ENCODE results near the gene VANGL1. TPM values are rescaled to one million over a fixed set of nuclear protein-coding genes. Genes with fewer than 3 reads are reported as not detected.

The VANGL1 gene
- total RNA-seq, 1 experiment from 2014 or later = 32.4 TPM

DNA sequence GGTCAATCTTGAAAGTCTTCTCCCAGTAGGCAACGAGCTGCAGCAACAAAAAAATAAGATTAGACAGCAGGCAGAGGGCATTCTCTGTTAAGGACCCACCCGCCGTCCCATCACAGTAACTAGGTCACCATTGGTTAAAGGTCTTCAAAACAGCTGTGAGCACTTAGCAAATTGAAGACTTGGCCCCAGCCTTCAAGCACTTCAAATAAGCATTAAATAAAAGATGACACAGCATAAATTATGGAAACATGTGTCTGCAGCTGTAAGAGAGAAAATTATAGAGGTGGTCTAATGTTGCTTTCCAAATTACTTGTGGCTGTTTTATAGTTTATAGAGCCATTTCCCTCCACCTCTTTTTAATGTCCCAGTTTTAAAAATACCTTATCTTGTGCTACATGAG, 61.2 kb downstream of the VANGL1 start:
- no peak for DNase-seq (ENCODE audit: low read depth)

DNA sequence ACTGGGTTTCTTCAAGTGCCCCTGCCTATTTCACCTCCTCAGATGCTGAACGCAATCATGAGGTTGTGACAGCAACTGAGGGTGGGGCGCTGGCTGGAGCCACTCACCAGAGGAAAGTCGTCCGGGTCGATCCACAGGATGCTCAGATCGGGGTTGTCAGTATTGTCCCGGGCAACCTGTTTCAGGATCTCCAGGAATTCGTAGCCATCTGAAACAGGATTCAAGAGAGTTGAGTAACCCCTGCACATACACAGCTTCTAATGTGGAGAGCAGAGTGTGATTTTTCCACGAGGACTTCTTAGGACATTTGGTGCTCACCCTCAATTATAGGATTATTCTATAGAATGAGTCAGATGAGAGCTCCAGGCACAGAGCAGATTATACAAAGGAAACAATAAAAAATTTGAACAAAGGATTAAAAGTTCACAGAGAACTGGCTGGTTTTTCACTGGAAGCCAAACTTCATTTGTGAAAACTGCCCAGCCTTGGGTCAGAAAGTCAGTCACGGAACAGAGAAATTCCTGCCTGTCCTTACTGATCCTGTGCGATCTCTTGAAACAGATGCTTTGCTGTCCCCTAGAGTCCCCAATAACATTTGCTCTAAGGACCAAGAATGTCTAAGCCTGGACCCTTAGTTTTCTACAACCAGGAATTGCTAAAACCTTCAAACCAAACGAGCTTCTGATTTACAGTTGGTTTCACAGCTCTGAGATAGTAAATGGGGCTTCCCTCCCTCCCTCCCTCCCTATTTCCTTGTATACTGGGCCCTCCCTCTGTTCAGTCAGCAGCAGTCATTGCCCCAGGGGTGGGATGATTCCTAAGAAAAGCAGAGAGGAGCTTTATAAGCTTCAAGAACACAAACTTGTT, 63.5 kb downstream of the VANGL1 start:
- no peak for DNase-seq (ENCODE audit: low read depth)

DNA sequence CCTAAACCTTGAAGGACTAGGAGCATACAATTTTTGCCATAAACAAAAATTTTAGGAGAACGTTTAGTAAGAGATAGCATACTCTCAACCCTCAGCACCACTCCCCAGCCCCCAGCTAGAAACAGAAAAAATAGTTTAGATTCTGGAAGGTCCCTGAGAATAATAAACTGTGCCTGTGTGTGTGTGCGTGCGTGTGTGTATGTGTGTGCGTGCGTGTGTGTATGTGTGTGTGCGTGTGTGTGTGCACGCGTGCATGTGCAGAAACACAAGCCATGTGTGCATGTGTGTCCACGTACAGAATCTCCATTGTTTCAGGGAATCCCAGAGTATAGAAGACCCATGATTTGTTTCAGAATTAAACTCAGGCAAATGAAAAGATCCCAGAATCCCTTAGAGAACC, 64.2 kb downstream of the VANGL1 start:
- DNase-seq (ENCODE audit: low read depth) = no peak

DNA sequence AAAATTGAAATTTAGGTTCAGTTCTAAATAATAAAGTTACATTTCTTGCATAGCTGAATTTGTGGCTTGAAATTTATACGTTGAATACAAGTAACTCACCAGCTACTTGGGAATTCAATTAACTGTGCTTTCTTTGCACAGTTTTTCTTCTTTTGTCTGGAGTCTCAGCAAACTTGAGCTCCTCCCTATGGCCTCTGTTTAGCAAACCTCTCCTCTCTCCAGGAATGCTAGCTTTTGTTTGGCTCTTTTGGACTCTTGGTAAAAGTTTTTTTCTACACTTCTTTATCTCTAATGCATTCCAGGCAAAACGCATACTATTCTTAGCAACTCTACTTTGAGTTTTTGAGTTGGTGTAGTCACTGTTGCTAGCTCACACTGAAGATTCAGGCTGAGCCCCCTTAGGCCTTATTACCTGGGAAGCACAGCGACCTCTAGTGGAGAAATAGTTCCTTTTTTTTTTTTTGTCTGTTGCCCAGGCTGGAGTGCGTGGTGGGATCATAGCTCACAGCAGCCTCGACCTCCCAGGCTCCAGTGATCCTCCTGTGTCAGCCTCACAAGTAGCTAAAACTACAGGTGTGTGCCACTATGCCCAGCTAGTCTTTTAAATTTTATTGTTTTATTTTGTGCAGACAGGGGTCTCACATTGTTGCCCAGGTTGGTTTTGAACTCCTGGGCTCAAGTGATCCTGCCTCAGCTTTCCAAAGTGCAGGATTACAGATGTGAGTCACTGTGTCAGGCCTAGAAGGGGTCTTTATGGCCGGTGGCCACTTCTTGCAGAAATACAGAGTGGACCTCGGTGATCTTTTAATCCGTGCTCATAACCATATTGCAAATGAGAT, 65.0 kb downstream of the VANGL1 start:
- peak; percentile 38 for DNase-seq (ENCODE audit: low read depth)

DNA sequence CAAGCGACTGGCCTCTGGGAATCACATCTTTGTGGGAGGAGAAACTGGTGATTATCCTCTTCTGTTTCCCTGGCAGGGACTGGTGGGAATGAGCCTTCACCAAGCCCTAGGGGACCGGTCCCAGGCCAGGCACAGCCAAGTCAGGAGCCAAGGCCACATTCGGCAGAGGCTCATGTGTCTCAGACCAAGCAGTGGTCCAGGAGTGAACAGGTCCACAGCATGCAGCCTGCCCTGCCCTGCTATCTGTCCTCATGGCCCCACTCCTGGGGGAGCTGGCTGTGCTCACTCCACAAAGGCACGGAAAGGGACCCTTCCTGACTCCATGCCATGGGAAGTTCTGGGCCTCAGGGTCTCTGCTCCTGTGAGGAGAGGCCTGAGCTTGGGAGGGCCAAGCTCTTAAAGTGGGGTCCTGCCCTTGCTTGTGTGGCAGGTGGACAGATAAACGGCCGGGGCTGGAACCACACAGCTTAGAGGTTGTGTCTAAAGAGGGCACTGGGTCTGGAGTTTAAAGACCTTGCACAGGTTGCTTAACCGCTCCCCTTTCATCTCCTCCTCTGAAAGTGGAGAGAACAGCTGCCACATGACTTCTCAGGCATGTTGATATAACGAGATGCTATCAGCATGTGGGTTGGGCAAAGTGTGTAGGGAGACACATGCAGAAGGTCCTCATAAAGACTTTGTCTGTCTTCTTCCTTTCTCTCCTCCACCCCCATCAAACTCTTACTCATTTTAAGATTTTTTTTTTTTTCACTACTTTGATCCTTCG, 69.3 kb downstream of the VANGL1 start:
- DNase-seq (ENCODE audit: low read depth) = no peak

DNA sequence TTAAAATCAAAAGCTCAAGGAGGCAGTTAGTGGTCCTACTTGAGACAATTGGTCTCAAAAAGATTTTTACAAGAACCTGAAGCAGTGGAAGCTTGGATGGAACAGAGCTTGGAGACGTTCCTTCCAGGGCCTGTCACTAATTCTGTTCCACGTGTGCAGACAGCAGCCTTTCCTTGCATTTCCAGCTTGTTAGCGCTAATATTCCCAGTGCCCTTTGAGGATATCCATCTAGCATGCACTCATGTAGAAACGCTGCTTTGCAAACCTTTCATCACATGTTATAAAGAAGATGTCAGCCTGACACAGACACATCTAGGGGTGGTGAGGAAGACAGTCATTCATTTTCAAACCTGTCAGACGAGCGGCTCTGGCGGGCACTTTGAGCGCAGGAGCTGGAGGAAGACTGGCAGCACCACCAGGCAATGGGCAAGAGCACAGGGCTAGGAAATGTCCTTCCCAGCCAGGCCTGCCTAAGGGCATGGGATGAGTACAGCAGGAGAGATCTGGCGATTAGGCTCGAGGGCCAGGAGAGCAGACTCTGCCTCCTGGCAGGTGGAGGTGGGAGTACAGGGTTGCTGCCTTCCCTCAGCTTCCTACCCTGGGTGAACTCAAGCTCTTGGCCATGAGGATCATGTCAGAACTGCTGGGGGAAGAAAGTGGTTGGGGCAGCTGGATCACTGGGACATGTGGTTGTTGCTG, 71.3 kb downstream of the VANGL1 start:
- DNase-seq (ENCODE audit: low read depth) = no peak

DNA sequence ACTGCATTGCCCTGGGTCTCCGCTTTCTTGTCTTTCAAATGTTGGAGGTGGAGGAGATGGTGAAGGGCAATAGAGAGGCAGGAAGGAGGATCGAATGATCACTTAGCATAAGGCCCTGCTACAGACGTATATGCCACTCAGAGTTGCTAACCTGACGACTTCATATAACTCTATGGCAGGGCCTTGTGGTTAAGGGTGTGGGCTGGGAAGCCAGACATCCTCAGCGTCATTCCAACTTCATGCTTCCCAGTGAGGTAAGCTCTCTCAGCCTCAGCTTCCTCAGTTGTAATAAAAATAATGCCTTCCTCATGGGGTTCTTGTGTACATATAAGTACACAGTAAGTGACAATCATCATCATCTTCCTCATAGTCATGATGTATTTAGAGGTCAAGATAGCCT, 72.1 kb downstream of the VANGL1 start:
- DNase-seq (ENCODE audit: low read depth) = peak; percentile 18

DNA sequence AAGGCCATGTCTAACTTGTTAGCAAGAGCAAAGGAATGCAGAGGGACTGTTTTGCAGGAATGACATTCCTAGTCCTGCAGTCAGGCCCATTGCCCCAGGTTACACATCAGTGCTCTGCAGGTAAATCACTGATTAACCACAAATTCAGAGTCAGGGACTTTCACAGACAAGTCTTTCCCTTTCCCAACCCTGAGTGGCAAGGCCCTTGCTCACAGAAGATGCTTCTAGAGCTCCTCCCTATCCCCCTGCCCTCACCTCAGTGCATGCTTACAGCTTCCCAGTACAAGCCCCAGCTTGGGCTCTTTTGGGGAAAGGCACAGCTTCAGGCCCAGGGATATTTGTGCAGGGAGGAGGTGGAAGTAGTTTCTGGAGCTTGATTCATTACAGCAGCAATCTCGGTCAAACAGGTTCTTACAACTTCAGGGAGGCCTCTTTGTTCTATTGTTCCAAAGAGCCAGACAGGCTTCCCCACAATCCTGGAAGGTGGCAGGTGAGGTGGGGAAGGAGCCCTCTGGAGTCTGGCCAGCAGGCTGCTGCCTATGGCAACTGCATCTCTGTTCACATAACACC, 72.9 kb downstream of the VANGL1 start:
- DNase-seq (ENCODE audit: low read depth) = no peak

DNA sequence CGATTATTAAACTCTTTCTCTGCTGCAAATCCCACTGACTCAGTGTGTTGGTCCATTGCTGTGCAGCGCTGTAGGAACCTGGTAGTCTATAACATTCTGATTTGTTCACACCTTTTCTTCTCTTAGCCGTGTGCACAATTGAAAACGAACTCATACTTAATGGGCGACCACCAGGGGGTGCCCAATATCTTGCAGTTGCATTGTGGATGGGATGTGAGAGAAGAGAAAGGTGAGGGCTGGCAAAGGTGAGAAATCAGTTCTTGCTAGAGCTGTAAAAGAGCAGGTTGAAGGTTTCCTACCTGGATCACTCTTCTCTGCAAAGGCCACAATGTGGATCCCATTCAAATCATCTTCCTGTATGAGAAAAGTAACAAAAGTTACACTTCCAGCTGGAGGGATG, 75.8 kb downstream of the VANGL1 start:
- peak; percentile 34 for DNase-seq (ENCODE audit: low read depth)

DNA sequence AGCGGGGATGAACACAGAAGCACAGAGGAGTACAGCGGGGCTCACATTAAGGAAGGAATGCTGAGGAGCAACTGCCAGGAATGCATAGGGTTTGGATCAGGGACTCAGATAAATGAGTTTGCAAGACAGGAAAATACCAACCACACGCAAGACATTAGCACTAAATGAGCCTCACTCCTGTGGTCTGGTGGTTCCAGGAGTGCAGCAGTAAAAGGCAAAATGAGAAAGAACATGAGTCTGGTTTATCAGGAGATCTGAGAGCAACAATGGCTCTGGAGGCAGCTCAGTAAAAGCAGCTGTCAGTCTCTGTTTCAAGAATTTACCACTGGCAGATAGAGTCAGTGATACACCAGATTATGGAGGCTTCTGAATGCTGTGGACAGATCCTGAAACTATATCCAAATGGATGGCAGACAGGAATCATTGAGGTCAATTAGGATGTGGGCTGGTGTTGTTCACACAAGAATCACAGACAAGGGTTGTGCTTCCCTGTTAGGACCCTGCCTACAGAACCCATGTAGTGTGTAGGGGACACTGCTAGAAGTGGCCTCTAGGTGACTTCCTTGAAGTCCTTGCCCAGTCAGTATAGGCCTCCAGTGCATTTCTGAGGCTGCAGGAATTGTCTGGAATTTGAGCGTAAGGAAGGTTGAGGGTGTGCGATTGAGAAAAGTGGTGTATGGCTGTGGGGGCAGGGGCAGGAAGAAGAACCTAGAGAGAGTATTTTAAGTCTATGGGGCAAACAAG, 76.4 kb downstream of the VANGL1 start:
- no peak for DNase-seq (ENCODE audit: low read depth)

DNA sequence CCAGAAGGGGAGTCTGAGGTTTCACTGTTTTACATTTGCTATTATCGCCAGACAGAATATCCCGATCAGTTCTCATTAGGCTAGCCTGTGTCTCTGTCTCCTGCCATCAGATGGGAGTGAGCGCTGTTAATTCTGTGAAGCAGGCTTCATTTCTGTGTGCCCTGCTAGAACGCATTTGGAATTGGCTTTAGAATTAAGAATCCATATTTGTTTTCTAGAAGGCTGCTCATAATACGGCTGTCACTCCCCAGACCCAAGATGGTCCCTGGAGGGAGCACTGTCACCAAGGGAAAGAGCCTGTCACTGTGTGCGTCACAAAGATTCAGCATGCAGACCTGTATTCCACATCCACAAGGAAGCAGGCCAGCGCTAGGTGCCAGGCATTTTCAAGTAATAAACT, 77.5 kb downstream of the VANGL1 start:
- no peak for DNase-seq (ENCODE audit: low read depth)

DNA sequence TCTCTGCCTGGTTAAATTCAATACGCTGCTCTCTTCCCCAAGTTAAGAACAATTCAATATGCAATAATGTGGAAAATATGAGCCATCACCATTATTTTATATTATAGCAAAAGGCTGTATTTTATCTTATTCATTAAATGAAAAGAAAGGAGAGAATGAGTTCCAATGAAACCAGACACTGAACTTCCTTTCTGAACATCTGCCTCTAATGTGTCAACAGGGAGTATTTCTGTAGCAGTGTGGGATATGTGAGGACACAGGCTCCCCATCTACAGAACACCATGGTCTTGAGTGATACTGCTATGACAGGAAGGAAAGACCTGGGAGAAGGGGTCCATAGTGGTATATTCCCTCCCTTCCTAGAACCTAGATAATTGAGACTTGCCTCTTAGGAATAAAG, 80.5 kb downstream of the VANGL1 start:
- DNase-seq (ENCODE audit: low read depth) = no peak

DNA sequence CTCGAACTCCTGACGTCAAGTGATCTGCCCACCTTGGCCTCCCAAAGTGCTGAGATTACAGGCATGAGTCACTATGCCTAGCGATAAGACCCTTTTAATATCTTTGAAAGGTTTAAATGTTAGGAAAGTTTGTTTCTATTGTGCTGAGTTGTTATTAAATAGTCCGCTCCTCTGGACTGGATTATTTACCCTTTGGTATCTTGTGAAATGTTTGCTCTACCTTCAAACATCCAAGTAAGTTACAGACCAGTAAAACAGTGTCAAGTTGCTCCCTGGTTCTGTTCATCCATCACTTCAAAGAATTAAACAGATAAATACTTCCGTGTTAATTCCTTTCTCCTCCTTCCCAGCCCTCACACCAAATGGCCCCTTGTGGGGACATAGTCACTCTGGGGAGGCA, 82.0 kb downstream of the VANGL1 start:
- DNase-seq (ENCODE audit: low read depth) = no peak

DNA sequence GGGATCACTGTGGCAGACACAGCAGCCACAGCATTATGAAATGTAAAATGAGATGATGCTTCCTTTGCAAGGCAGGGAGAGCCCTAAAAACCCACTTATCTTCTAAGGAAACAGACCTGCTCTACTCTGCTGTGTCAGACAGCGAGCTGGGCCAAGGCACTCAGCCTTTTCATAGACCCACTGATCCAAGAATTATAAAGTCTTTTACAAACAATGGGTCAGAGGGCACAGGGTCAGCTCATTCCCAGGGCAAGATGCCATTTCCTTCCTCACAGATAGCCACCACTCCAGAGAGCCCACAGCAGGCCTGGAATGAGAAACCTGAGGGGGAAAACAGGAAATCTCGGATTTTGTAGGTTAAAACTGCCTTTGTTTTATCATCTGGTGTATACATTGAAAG, 83.8 kb downstream of the VANGL1 start:
- DNase-seq (ENCODE audit: low read depth) = no peak

DNA sequence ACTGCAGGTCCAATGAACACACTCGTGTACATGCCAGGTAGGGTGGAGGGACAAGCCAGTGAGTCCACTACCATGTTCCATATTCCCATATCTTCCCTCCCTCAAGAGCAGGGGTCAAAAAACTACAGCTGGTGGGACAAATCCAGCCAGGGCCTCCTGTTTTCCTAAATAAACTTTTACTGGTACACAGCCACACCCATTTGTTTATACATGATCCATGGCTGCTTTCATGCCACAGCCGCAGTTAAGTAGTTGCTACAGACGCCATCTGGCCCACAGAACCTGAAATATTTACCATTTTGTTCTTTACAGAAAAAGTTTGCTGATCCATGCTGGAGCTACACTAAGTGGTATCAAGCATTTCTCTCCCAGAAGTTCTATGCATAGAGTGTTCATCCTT, 84.4 kb downstream of the VANGL1 start:
- DNase-seq (ENCODE audit: low read depth) = no peak

DNA sequence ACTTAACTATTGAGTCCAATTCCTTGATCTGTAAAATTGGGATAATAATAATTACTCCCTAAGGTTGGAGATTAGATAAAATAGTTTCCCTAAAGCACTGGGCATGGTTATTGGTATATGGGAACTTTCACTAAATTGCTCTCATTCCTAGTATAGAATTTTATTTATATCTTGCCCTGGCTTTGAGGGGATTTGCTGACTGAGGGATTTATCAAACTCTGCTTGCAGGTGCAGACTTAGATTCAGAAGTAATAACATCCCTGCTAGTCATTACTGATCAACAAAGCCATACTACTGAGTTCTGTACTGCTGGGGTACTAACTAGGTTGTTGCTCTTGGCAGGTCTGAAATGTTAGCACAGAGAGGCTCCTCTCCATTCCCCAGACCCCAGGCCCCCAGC, 84.8 kb downstream of the VANGL1 start:
- no peak for DNase-seq (ENCODE audit: low read depth)

DNA sequence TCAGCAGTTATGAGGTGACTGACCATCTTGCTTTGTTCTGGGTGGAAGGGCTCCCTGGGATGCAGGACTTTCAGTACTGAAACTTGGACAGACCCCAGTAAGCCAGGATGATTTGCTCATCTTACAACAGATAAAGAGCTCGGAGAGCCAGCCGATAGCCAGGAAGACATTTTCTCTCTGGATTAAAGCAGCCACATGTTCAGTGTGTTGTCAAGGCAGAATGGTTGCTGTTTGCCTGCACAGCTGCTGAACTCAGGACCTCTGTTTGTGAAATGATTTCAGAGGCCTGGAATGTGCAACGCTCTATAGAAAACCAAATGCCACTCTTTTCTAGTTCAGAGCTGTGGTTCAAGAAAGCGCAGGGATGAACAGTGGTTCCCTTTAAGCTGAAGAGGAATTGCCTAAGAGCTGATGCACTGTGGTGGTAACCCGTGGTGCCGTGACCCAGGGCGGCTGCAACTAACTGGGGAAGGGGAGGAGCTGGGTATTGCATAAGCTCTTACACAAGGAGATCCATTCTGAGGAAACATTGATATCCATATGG, 86.0 kb downstream of the VANGL1 start:
- peak; percentile 85 for DNase-seq (ENCODE audit: low read depth)

DNA sequence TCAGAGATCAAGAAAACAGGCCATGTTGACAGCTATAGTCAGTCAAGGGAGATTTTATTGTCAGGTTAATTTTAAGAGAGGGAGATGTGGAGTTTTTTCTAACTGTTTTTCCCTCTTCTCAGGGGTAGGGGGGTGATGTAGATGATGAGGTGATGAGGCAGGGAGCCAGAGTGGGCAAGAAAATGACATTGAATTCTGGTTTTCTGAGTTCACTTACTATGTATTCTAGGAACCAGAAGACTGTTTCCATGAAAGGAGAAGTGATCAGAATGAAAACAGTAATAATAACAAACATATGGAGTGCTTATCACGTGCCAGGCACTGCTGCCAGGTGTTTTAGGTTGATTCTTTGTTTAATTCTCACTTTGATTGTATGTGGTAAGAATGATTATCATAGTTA, 86.6 kb downstream of the VANGL1 start:
- DNase-seq (ENCODE audit: low read depth) = no peak

DNA sequence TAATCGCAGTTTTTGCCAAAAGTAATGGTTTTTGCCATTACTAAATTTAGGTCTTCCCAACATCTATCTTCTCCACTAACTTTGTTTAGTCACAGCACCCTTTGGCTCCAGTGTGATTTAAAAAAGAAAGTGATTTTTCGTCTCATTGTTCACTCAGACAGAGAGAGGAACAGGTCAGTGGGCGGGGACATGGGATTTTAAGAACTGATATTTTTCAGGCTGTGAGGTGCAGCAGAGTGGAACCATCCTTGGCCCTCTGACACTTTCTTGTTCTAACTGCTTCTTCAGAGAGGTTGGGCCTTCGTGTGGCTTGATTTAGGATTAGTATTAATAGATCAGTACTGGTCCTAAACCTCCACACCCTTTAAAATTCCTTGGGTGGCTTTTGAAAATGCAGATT, 88.0 kb downstream of the VANGL1 start:
- no peak for DNase-seq (ENCODE audit: low read depth)

DNA sequence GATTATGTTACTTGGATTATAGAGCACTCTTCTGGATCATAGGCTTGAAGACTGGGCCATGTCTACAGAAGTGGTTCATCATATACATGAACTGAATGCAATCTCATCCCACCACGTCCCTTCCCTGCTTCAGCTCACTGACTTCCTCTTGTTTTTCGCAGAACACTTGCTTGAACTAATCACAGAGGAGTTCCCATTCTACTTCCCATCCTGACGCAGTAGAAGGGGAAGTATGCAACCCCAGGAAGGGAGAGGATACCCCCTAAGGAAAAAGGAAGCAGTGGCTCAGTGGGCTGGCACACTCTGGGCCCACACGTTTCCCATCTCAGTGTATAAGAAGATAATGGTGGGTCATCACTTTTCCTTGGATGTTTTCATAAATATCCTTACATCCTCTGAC, 90.5 kb downstream of the VANGL1 start:
- no peak for DNase-seq (ENCODE audit: low read depth)
